ENCODE results near the gene MEF2C. TPM values are rescaled to one million over a fixed set of nuclear protein-coding genes. Genes with fewer than 3 reads are reported as not detected.
"Not testable (repeated sequence)": the region's sequence is repeated elsewhere in the genome, so short reads cannot be mapped to it uniquely, and the experiment has no call there.

Gene MEF2C
- 1,127 TPM for polyA plus RNA-seq (ENCODE audit: insufficient read length)

- peak; percentile 94 for DNase-seq
Observed at GRCh38 chr5:88883059-88883835, at the start of gene MEF2C. TSS of gene MEF2C (minus strand) at chr5:88883184. CDS start at chr5:88823788, 59,396 bp downstream.

GRCh38 chr5:88932541-88932940 lies 49.6 kb upstream of the MEF2C start:
- no peak for DNase-seq

GRCh38 chr5:88930335-88930734 lies 47.4 kb upstream of the MEF2C start:
- DNase-seq = no peak

- no peak for DNase-seq
Observed at GRCh38 chr5:88929385-88929784, 46.4 kb upstream of the MEF2C start.

- DNase-seq = no peak
Observed at GRCh38 chr5:88926774-88927173, 43.8 kb upstream of the MEF2C start.

- DNase-seq = no peak
Observed at GRCh38 chr5:88925692-88926490, 42.9 kb upstream of the MEF2C start.

GRCh38 chr5:88924330-88924657 lies 41.3 kb upstream of the MEF2C start:
- DNase-seq = no peak

- DNase-seq = no peak
Observed at GRCh38 chr5:88923623-88924329, 40.8 kb upstream of the MEF2C start.

- not testable (repeated sequence) for DNase-seq
Observed at GRCh38 chr5:88912743-88913142, 29.8 kb upstream of the MEF2C start.

- DNase-seq = not testable (repeated sequence)
Observed at GRCh38 chr5:88911059-88911572, 28.1 kb upstream of the MEF2C start.

GRCh38 chr5:88904478-88904877 lies 21.5 kb upstream of the MEF2C start:
- DNase-seq = not testable (repeated sequence)

- DNase-seq = not testable (repeated sequence)
Observed at GRCh38 chr5:88903966-88904365, 21.0 kb upstream of the MEF2C start.

GRCh38 chr5:88901077-88901476 lies 18.1 kb upstream of the MEF2C start:
- DNase-seq = not testable (repeated sequence)

- no peak for DNase-seq
Observed at GRCh38 chr5:88899096-88899737, 16.2 kb upstream of the MEF2C start.

GRCh38 chr5:88897748-88898147 lies 14.8 kb upstream of the MEF2C start:
- no peak for DNase-seq

GRCh38 chr5:88895681-88896501 lies 12.9 kb upstream of the MEF2C start:
- no peak for DNase-seq

- DNase-seq = no peak
Observed at GRCh38 chr5:88892669-88893068, 9.7 kb upstream of the MEF2C start.

GRCh38 chr5:88890070-88890781 lies 7.2 kb upstream of the MEF2C start:
- no peak for DNase-seq

GRCh38 chr5:88889189-88890069 lies 6.4 kb upstream of the MEF2C start:
- DNase-seq = peak; percentile 76

- no peak for DNase-seq
Observed at GRCh38 chr5:88888848-88889188, 5.8 kb upstream of the MEF2C start.
